Caco-2 (cell line): ENCODE data around the gene ALDH2. TPM values are rescaled to one million over a fixed set of nuclear protein-coding genes. Genes with fewer than 3 reads are reported as not detected.

Experiments used
- BruUV-seq: library from RNA; stranded (reverse); fragments of 400-500 nt; replicated peaks from 2 replicates; lab custom pipeline; 2021; lab: Mats Ljungman, UMichigan
- CTCF ChIA-PET: fragments of 300-600 bp; sonication (Branson Sonifier 250); formaldehyde crosslinking; loops from one replicate; lab custom pipeline; 2022; ENCODE audit warnings: antibody characterized with exemption; lab: Charles Lee
- POLR2A ChIA-PET: fragments of 300-600 bp; sonication (Branson Sonifier 250); formaldehyde crosslinking; loops from one replicate; lab custom pipeline; 2022; ENCODE audit warnings: antibody characterized with exemption; lab: Charles Lee
- DNase-seq, 2 experiments: peaks; one replicate each; pipeline versions ENCODE4 v3.0.0 to v3.0.0-alpha.2; 2020 to 2022
- H3K27me3 ChIP-seq: replicated peaks from 2 replicates; pipeline ENCODE4 v1.6.0; 2011; ENCODE audit warnings: low read length; ENCODE audit not compliant: control insufficient read depth, insufficient read depth
- H3K36me3 ChIP-seq: 2 replicates; pipeline ENCODE4 v1.5.1; 2011; ENCODE audit warnings: low read length; ENCODE audit not compliant: control insufficient read depth, insufficient read depth
- H3K4me1 ChIP-seq: fragments of 250-450 bp; sonication (Bioruptor Pico); 2 replicates; pipeline ENCODE4 v1.5.1; 2020; ENCODE audit warnings: mild to moderate bottlenecking
- H3K4me3 ChIP-seq: 2 replicates; pipeline ENCODE4 v1.5.1; 2011; ENCODE audit warnings: low read depth, mild to moderate bottlenecking, control low read depth, low read length
- H3K9me3 ChIP-seq: fragments of 250-450 bp; sonication (Bioruptor Pico); 2 replicates; pipeline ENCODE4 v1.5.1; 2020; ENCODE audit warnings: mild to moderate bottlenecking, moderate library complexity
- H3K27ac Mint-ChIP-seq: one replicate; pipeline ENCODE4 v1.8.0; 2022; ENCODE audit warnings: mixed read lengths; ENCODE audit not compliant: unreplicated experiment
- H3K27me3 Mint-ChIP-seq: one replicate; pipeline ENCODE4 v1.8.0; 2022; ENCODE audit warnings: mixed read lengths; ENCODE audit not compliant: insufficient read depth, unreplicated experiment
- H3K36me3 Mint-ChIP-seq: one replicate; pipeline ENCODE4 v1.8.0; 2022; ENCODE audit warnings: mild to moderate bottlenecking, mixed read lengths; ENCODE audit not compliant: insufficient read depth, unreplicated experiment
- H3K4me1 Mint-ChIP-seq: one replicate; pipeline ENCODE4 v1.8.0; 2022; ENCODE audit warnings: low read depth, mixed read lengths; ENCODE audit not compliant: unreplicated experiment
- H3K4me3 Mint-ChIP-seq: one replicate; pipeline ENCODE4 v1.8.0; 2022; ENCODE audit warnings: mild to moderate bottlenecking, moderate library complexity, mixed read lengths; ENCODE audit not compliant: unreplicated experiment
- H3K9me3 Mint-ChIP-seq: one replicate; pipeline ENCODE4 v1.8.0; 2022; ENCODE audit warnings: mixed read lengths; ENCODE audit not compliant: unreplicated experiment
- CTCF ChIP-seq, 2 experiments: fragments of 200-600 bp in 1 of 2; IDR thresholded peaks; 1 replicate in 1 of 2; 2 replicates in 1 of 2; pipeline versions ENCODE4 v1.5.1 to v1.8.0; 2011 to 2022; ENCODE audit warnings: antibody characterized with exemption in 1 of 2, control low read depth in 1 of 2, inconsistent platforms in 1 of 2, low read depth in 1 of 2, low read length in 1 of 2, mild to moderate bottlenecking in 1 of 2, moderate library complexity in 1 of 2; ENCODE audit not compliant: insufficient read depth in 1 of 2, severe bottlenecking in 1 of 2, unreplicated experiment in 1 of 2
- intact Hi-C: fragments of 100-400 bp; cut with micrococcal nuclease; formaldehyde crosslinking; loops from one replicate; pipeline ENCODE4 v1.10.0; 2022; ENCODE audit not compliant: unreplicated experiment
- total RNA-seq: library from RNA; stranded (reverse); gene quantifications from 2 replicates; pipeline ENCODE4 v1.2.3, GENCODE V29; 2022

The ALDH2 gene
- total RNA-seq, 1 experiment from 2014 or later = 196 TPM

GRCh38 chr12:111825509-111825908 lies 58.8 kb downstream of the ALDH2 start:
- no peak overlapping the region for H3K4me3 ChIP-seq
- no peak overlapping the region for H3K4me3 Mint-ChIP-seq
- peaks cover 1% of the 10 kb centered on the region for H3K4me1 Mint-ChIP-seq
- ChIA-PET CTCF (interaction anchor here (0.7 kb wide), 1 partner anchor 10 kb away, joined by 3 read pairs; no protein-coding TSS in a partner anchor), POLR2A (no interaction called here)
- peak overlapping the region; percentile 39 for H3K27ac Mint-ChIP-seq
- H3K36me3 ChIP-seq = no peaks in the 10 kb centered on the region
- no TSS peak for BruUV-seq
- H3K36me3 Mint-ChIP-seq = peaks cover 4% of the 10 kb centered on the region
- H3K9me3 Mint-ChIP-seq = no peaks in the 10 kb centered on the region
- no peaks in the 10 kb centered on the region for H3K27me3 Mint-ChIP-seq
- peaks cover 23% of the 10 kb centered on the region for H3K4me1 ChIP-seq
- no peak for TF ChIP-seq CTCF (IDR thresholded peaks at IDR 0.05; ENCODE audit: insufficient read depth in 1 of 2, low read depth in 1 of 2, low read length in 1 of 2, severe bottlenecking in 1 of 2, unreplicated experiment in 1 of 2)
- peak; percentile 17 to 46 for DNase-seq
- H3K9me3 ChIP-seq = no peaks in the 10 kb centered on the region
- intact Hi-C loops = loop anchor here (2.0 kb wide), 1 partner anchor 15 kb away; no protein-coding TSS in a partner anchor
- H3K27me3 ChIP-seq = no peaks in the 10 kb centered on the region

- no peaks in the 10 kb centered on the region for H3K4me1 Mint-ChIP-seq
- Histone ChIP-seq H3K36me3 (no peaks in the 10 kb centered on the region), H3K9me3 (no peaks in the 10 kb centered on the region), H3K4me1 (peaks cover 22% of the 10 kb centered on the region), H3K27me3 (no peaks in the 10 kb centered on the region), H3K4me3 (no peak overlapping the region)
- no peak overlapping the region for H3K27ac Mint-ChIP-seq
- no peaks in the 10 kb centered on the region for H3K27me3 Mint-ChIP-seq
- intact Hi-C loops = no loop called here
- no peak for TF ChIP-seq CTCF (IDR thresholded peaks at IDR 0.05; ENCODE audit: insufficient read depth in 1 of 2, low read depth in 1 of 2, low read length in 1 of 2, severe bottlenecking in 1 of 2, unreplicated experiment in 1 of 2)
- ChIA-PET POLR2A (interaction anchor here (0.6 kb wide), 1 partner anchor 141 kb away, joined by 3 read pairs; the partner anchor contains the start of genes ACAD10 and BRAP), CTCF (no interaction called here)
- no peak overlapping the region for H3K4me3 Mint-ChIP-seq
- H3K36me3 Mint-ChIP-seq = no peaks in the 10 kb centered on the region
- no TSS peak for BruUV-seq
- no peaks in the 10 kb centered on the region for H3K9me3 Mint-ChIP-seq
- no peak for DNase-seq
Measured at GRCh38 chr12:111826316-111826715, 59.6 kb downstream of the ALDH2 start.

GRCh38 chr12:111826992-111827391 lies 60.3 kb downstream of the ALDH2 start:
- Mint-ChIP-seq H3K9me3 (no peaks in the 10 kb centered on the region), H3K4me3 (no peak overlapping the region), H3K4me1 (no peaks in the 10 kb centered on the region), H3K36me3 (no peaks in the 10 kb centered on the region), H3K27me3 (no peaks in the 10 kb centered on the region), H3K27ac (no peak overlapping the region)
- intact Hi-C loops = no loop called here
- Histone ChIP-seq H3K4me1 (peaks cover 22% of the 10 kb centered on the region), H3K36me3 (no peaks in the 10 kb centered on the region), H3K27me3 (no peaks in the 10 kb centered on the region), H3K9me3 (no peaks in the 10 kb centered on the region), H3K4me3 (no peak overlapping the region)
- TF ChIP-seq CTCF (IDR thresholded peaks at IDR 0.05; ENCODE audit: insufficient read depth in 1 of 2, low read depth in 1 of 2, low read length in 1 of 2, severe bottlenecking in 1 of 2, unreplicated experiment in 1 of 2) = no peak
- CTCF ChIA-PET = no interaction called here
- POLR2A ChIA-PET = interaction anchor here (0.5 to 0.6 kb wide), 2 partner anchors 12 to 141 kb away, joined by 3 to 12 read pairs; partner anchors contain the start of genes ACAD10 and BRAP
- no TSS peak for BruUV-seq
- no peak for DNase-seq
